PC-3 (cell line): Measurements from ENCODE around the gene DGKZ. TPM values are rescaled to one million over a fixed set of nuclear protein-coding genes. Genes with fewer than 3 reads are reported as not detected.

Experiments used
- ATAC-seq: fragments of 200-7000 bp; cut with Tn5 transposase; 2 replicates; pipeline ENCODE4 v1.9.1; 2020; ENCODE audit warnings: mild to moderate bottlenecking, moderate library complexity
- BruUV-seq: library from RNA; stranded (reverse); fragments of 400-500 nt; replicated peaks from 2 replicates; lab custom pipeline; 2021; lab: Mats Ljungman, UMichigan
- CTCF ChIA-PET: fragments of 300-600 bp; sonication (Branson Sonifier 250); formaldehyde crosslinking; loops from one replicate; lab custom pipeline; 2022; ENCODE audit warnings: antibody characterized with exemption; lab: Charles Lee
- POLR2A ChIA-PET: fragments of 300-600 bp; sonication (Branson Sonifier 250); formaldehyde crosslinking; loops from one replicate; lab custom pipeline; 2022; ENCODE audit warnings: antibody characterized with exemption; ENCODE audit not compliant: unreplicated experiment; lab: Charles Lee
- DNase-seq: peaks from one replicate; pipeline ENCODE4 v3.0.0-alpha.2; 2015
- H2AFZ ChIP-seq: fragments of 300-600 bp; sonication (generic); 2 replicates; pipeline ENCODE4 v1.6.0; 2016; ENCODE audit warnings: antibody characterized with exemption, low read length
- H3F3A ChIP-seq: fragments of 300-600 bp; sonication (generic); one replicate; pipeline ENCODE4 v1.6.0; 2017; ENCODE audit warnings: antibody characterized with exemption, low read length, control low read depth, mild to moderate bottlenecking; ENCODE audit not compliant: unreplicated experiment
- H3K27ac ChIP-seq: fragments of 300-600 bp; sonication (generic); 2 replicates; pipeline ENCODE4 v1.5.1; 2016; ENCODE audit warnings: mild to moderate bottlenecking, low read length
- H3K27me3 ChIP-seq: fragments of 300-600 bp; sonication (generic); 2 replicates; pipeline ENCODE4 v1.6.1; 2016; ENCODE audit warnings: low read length, mixed read lengths
- H3K36me3 ChIP-seq: fragments of 300-600 bp; sonication (generic); 2 replicates; pipeline ENCODE4 v1.6.1; 2016; ENCODE audit warnings: low read depth, mixed run types, low read length, mixed read lengths
- H3K4me1 ChIP-seq: fragments of 300-600 bp; sonication (generic); 2 replicates; pipeline ENCODE4 v1.5.1; 2016; ENCODE audit warnings: low read length; ENCODE audit not compliant: insufficient read depth
- H3K4me2 ChIP-seq: fragments of 300-600 bp; sonication (generic); 2 replicates; pipeline ENCODE4 v1.6.0; 2016; ENCODE audit warnings: low read length
- H3K4me3 ChIP-seq: fragments of 300-600 bp; sonication (generic); 2 replicates; pipeline ENCODE4 v1.5.1; 2016; ENCODE audit warnings: mild to moderate bottlenecking, low read length, mixed read lengths
- H3K79me2 ChIP-seq: fragments of 300-600 bp; sonication (generic); 2 replicates; pipeline ENCODE4 v1.6.1; 2017; ENCODE audit warnings: low read length, mixed read lengths
- H3K9ac ChIP-seq: fragments of 300-600 bp; sonication (generic); 2 replicates; pipeline ENCODE4 v1.6.0; 2016; ENCODE audit warnings: mild to moderate bottlenecking, low read length
- H3K9me2 ChIP-seq: fragments of 300-600 bp; sonication (generic); replicated peaks from 2 replicates; pipeline ENCODE4 v1.6.1; 2016; ENCODE audit warnings: mixed run types, low read length, mixed read lengths
- H3K9me3 ChIP-seq: fragments of 300-600 bp; sonication (generic); 2 replicates; pipeline ENCODE4 v1.6.1; 2016; ENCODE audit warnings: low read length, mixed read lengths
- H4K20me1 ChIP-seq: fragments of 300-600 bp; sonication (generic); 2 replicates; pipeline ENCODE4 v1.6.1; 2016; ENCODE audit warnings: low read length, mixed read lengths
- EZH2 ChIP-seq: fragments of 300-600 bp; sonication (generic); IDR thresholded peaks from one replicate; pipeline ENCODE4 v1.6.1; 2017; ENCODE audit warnings: antibody characterized with exemption, mild to moderate bottlenecking, low read length; ENCODE audit not compliant: unreplicated experiment
- EZH2phosphoT487 ChIP-seq: fragments of 300-600 bp; sonication (generic); IDR thresholded peaks from 2 replicates; pipeline ENCODE4 v1.6.1; 2018; ENCODE audit warnings: mild to moderate bottlenecking, antibody characterized with exemption, low read length, borderline replicate concordance
- intact Hi-C: fragments of 100-400 bp; cut with micrococcal nuclease; formaldehyde crosslinking; loops from 2 replicates; pipeline ENCODE4 v1.9.0; 2023
- total RNA-seq: library from RNA; depleted of rRNA; stranded (reverse); fragments of >200 nt; gene quantifications from 2 replicates; pipeline ENCODE4 v1.2.3, GENCODE V29; 2014
- TF ChIP-seq, protein P1 (sequence below): fragments of 300-600 bp; sonication (generic); conservative IDR thresholded peaks from 2 replicates; pipeline ENCODE4 v1.5.1; 2017; ENCODE audit warnings: antibody characterized with exemption, low read depth, mild to moderate bottlenecking, low read length

The DGKZ gene
- total RNA-seq, 1 experiment from 2014 or later, result 70.2 TPM

DNA sequence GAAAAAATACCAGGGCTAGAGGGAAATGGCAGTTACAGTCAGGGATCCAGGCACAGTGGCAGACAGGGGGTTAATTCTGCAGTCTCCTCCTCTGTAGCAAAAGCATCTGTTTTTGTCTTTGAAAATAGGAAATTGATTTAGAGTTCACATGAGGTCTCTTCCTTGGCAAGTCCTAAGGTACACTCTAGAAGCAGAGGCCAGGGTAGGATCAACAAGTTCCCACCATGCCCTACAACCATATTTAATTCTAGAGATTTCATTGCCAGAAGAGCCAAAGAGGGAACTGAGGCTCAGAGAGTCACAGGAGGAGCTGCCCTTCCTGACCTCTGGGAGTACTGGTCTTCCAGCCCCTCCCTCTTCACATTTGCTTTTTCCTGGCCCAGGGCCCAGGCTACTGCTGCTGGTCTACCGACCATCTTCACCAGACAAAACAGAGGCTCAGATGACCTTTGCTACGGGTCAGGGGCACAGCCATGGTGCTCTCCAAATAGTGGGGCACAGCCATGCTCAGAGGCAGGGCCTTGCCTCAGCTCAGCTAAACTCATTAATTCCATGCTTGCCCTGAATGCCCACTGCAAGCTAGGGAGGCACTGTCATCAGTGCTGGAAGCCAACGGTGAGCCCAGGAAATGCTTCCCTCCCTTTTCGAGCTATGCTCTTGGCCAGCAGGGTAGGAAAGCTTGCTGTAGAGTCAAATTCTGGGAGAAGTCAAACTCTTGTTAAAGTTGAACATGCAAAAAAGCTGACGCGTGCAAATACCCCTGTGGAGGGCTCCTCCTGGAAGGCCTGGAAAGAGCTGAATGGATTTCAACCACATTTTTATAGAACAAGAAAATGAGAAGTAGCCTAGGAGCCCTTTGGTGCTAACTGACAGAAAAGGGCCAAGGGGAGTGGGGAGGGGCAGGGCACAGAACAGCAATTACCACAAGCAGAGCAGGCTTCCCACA lies 56.0 kb downstream of the DGKZ start:
- H2AFZ ChIP-seq, result no peak overlapping the region
- ChIA-PET CTCF (interaction anchor here (0.6 kb wide), 1 partner anchor 44 kb away, joined by 3 read pairs; no protein-coding TSS in a partner anchor), POLR2A (no interaction called here)
- H3F3A ChIP-seq, result no peaks in the 10 kb centered on the region
- H3K79me2 ChIP-seq, result no peaks in the 10 kb centered on the region
- no peak for DNase-seq
- H3K4me1 ChIP-seq, result no peaks in the 10 kb centered on the region
- H3K36me3 ChIP-seq, result no peaks in the 10 kb centered on the region
- no peak overlapping the region for H3K4me3 ChIP-seq
- H3K27me3 ChIP-seq, result no peaks in the 10 kb centered on the region
- ATAC-seq, result no peak
- H3K9me2 ChIP-seq, result no peaks in the 10 kb centered on the region
- no TSS peak for BruUV-seq
- H3K9me3 ChIP-seq, result no peaks in the 10 kb centered on the region
- no peak overlapping the region for H3K9ac ChIP-seq
- no peak overlapping the region for H3K27ac ChIP-seq
- H4K20me1 ChIP-seq, result no peaks in the 10 kb centered on the region
- no peak overlapping the region for H3K4me2 ChIP-seq
- TF ChIP-seq, protein P1, sequence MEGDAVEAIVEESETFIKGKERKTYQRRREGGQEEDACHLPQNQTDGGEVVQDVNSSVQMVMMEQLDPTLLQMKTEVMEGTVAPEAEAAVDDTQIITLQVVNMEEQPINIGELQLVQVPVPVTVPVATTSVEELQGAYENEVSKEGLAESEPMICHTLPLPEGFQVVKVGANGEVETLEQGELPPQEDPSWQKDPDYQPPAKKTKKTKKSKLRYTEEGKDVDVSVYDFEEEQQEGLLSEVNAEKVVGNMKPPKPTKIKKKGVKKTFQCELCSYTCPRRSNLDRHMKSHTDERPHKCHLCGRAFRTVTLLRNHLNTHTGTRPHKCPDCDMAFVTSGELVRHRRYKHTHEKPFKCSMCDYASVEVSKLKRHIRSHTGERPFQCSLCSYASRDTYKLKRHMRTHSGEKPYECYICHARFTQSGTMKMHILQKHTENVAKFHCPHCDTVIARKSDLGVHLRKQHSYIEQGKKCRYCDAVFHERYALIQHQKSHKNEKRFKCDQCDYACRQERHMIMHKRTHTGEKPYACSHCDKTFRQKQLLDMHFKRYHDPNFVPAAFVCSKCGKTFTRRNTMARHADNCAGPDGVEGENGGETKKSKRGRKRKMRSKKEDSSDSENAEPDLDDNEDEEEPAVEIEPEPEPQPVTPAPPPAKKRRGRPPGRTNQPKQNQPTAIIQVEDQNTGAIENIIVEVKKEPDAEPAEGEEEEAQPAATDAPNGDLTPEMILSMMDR, result no peak
- no peak for TF ChIP-seq EZH2phosphoT487
- TF ChIP-seq EZH2, result no peak
- intact Hi-C loops, result no loop called here

DNA sequence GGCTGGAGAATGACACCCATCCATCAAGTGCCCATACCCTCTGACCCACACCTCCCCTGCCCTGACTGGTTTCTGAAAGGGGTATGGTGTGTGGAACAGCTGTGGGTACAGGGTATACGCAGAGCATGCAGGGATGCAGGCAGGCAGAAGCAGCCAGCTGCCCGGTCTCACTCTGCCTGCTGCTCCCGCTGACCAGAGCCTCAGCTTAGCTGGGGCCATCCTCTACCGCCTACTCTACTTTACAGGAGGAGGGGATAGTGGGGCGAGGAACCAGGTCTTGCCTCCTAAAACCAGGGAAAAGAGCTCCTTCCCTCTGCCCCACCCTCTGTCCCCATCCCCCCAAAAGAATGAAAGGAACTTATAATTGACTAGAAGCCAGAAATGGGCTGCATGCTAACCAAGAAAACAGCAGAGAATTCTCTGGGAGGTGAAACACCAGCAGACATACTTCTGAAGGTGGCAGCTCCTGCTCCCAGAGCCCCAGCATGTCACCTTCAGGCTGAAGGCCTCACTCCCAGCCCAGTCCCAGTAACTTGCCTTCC lies 57.3 kb downstream of the DGKZ start:
- H3K4me2 ChIP-seq, result no peak overlapping the region
- TF ChIP-seq EZH2phosphoT487, result no peak
- TF ChIP-seq, protein P1, result no peak
- TF ChIP-seq EZH2, result no peak

More for the DNA sequence above, 57.3 kb downstream of the DGKZ start:
- ATAC-seq, result no peak
- no peaks in the 10 kb centered on the region for H3K36me3 ChIP-seq
- no peak overlapping the region for H3K27ac ChIP-seq
- no peak overlapping the region for H2AFZ ChIP-seq
- H3K4me1 ChIP-seq, result no peaks in the 10 kb centered on the region
- H4K20me1 ChIP-seq, result no peaks in the 10 kb centered on the region
- H3K79me2 ChIP-seq, result no peaks in the 10 kb centered on the region
- H3K9ac ChIP-seq, result no peak overlapping the region
- H3F3A ChIP-seq, result no peaks in the 10 kb centered on the region
- ChIA-PET CTCF (no interaction called here), POLR2A (no interaction called here)
- H3K9me3 ChIP-seq, result no peaks in the 10 kb centered on the region
- no TSS peak for BruUV-seq
- H3K9me2 ChIP-seq, result no peaks in the 10 kb centered on the region
- intact Hi-C loops, result no loop called here
- H3K4me3 ChIP-seq, result no peak overlapping the region
- DNase-seq, result no peak
- no peaks in the 10 kb centered on the region for H3K27me3 ChIP-seq
